Uterus (tissue), 2 donors: ENCODE results near the gene STH.

Source experiments
- CTCF ChIP-seq, 4 experiments: fragments of 200-600 bp in 2 of 4; fragments of 450-650 bp in 2 of 4; sonication (generic) in 2 of 4; IDR thresholded peaks; one replicate each; pipeline ENCODE4 v1.5.1; 2016 to 2019; ENCODE audit warnings: antibody characterized with exemption in 4 of 4, mild to moderate bottlenecking in 2 of 4, moderate library complexity in 1 of 4
- POLR2A ChIP-seq, 2 donors: fragments of 450-650 bp; IDR thresholded peaks; one replicate each; pipeline ENCODE4 v1.6.1; 2016; ENCODE audit warnings: antibody characterized with exemption in 2 of 2, mild to moderate bottlenecking in 1 of 2, moderate library complexity in 1 of 2

- TF ChIP-seq CTCF (IDR thresholded peaks at IDR 0.05), result no peak
- no peak for TF ChIP-seq POLR2A (IDR thresholded peaks at IDR 0.05)
These were observed 3.3 kb upstream of the STH start for GRCh38 chr17:45995627-45996270.
